HG02885 (cell line): ENCODE results near the gene VPS51.

ENCODE experiments used
- ATAC-seq: cut with Tn5 transposase; IDR thresholded peaks from one replicate; pipeline ENCODE4 v1.9.1; 2021; ENCODE audit warnings: mild to moderate bottlenecking; ENCODE audit not compliant: unreplicated experiment, poor library complexity

Gene VPS51

DNA sequence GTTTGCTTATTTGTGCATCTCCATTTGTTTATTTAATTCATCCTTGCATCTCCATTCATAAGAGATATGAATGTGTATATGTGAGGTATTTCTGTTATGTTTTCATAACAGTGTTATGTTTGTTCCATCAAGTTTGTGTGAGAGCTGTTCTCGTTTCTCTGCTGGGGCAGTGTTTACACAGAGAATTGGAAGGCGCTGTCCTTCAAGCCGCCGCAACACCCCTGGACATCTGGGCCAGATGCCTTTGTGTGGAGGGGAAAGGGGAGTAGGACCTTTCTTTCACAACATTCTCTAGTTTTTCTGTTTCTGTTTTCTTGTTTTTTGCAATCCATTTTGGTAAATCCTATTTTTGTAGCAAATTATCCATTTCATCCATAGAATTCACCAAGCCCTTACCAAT is 8.6 kb downstream of the VPS51 start:
- no peak for ATAC-seq

DNA sequence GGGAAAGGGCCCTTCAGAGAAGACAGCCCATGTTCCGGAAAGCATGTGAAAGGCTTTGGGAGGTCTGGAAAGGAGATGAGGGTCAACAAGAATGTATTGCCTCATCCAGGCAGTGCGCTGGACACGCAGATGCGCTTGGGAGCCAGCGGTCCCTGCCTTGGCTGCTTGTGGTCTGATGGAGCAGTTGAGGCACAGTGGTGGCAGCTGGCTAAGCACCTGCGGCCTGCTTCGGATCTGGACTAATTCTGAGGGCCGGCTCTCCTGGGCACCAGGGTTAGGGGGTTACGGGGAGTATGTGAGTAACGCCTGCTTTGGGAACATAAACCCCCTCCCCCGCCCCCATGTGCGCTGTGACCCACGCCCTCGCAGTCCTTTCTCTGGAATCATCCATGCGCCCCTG is 11.1 kb downstream of the VPS51 start:
- ATAC-seq = no peak

DNA sequence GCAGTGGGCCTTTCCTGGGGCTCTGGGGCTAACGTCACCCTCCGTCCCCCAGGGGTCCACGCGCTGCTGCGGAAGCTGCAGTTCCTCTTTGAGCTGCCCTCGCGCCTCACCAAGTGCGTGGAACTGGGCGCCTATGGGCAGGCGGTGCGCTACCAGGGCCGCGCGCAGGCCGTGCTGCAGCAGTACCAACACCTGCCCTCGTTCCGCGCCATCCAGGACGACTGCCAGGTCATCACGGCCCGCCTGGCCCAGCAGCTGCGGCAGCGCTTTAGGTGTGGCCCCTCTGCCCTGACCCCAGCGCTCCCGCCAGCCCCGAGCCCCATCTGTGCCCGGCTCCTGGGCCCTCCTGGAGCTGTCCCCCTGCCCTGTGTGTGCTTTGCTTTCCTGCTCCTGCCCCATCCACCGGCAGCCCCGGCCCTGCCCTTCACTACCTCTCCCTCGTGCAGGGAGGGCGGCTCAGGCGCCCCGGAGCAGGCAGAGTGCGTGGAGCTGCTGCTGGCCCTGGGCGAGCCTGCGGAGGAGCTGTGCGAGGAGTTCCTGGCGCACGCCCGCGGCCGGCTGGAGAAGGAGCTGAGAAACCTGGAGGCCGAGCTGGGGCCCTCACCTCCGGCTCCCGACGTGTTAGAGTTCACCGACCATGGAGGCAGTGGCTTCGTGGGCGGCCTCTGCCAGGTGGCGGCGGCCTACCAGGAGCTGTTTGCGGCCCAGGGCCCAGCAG is 11.9 kb downstream of the VPS51 start:
- no peak for ATAC-seq

DNA sequence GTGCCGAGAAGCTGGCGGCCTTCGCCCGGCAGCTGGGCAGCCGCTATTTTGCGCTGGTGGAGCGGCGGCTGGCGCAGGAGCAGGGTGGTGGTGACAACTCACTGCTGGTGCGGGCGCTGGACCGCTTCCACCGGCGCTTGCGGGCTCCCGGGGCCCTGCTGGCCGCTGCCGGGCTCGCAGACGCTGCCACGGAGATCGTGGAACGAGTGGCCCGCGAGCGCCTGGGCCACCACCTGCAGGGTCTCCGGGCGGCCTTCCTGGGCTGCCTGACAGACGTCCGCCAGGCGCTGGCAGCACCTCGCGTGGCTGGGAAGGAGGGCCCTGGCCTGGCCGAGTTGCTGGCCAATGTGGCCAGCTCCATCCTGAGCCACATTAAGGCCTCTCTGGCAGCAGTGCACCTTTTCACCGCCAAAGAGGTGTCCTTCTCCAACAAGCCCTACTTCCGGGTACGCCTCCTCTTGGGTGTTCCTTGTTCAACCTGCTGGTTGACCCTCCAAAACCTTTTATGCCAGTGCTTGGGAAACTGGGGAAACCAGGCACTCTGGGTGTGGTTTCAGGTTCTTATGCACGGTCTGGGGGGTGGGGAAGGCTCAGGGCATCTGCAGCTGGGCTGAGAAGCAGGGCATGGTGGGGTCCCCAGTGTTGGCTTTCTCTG is 12.6 kb downstream of the VPS51 start:
- no peak for ATAC-seq

DNA sequence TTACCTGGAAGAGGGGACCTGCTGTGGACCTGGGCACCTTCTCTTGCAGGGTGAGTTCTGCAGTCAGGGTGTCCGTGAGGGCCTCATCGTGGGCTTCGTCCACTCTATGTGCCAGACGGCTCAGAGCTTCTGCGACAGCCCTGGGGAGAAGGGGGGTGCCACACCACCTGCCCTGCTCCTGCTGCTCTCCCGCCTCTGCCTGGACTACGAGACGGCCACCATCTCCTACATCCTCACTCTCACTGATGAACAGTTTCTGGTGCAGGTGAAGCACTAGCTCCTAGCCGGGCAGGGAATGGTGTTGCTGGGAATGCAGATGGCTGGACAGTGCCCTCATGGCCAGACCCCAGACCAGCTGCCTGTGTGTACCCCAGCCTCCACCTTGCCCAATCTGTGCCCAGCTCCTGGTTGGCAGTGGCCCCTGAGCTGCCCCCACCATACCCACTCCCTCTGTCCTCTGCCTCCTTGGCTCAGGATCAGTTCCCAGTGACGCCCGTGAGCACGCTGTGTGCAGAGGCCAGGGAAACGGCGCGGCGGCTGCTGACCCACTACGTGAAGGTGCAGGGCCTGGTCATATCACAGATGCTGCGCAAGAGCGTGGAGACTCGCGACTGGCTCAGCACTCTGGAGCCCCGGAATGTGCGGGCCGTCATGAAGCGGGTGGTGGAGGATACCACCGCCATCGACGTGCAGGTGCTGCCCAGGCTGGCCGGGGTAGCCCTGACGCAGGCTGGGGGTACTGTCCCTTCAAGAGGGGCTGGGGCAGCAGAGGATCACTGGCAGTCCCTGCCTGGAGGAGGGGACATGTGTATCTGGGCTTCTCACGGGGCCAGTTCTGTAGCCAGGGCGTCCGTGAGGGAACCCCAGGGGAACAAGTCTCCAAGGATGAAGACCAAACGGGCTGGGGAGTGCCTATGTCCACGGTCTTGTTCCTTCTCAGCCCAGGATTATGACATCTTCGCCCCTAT is 13.5 kb downstream of the VPS51 start:
- no peak for ATAC-seq

DNA sequence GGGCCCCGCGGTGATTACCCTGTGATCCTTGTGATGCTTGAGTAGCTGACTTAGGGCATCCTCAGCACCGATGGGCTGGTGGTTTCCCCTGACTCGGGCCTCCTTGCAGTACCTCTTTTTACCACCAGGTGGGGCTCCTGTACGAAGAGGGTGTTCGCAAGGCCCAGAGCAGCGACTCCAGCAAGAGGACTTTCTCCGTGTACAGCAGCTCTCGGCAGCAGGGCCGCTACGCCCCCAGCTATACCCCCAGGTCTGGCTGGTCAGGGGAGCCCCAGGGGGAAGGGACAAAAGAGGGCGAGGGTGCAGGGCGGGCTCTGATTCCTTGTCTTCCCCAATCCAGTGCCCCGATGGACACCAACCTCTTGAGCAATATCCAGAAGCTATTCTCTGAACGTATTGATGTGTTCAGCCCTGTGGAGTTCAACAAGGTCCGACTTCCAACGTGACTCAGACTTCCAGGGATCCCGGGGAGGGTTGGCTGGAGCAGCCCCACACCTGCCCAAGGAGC is 14.4 kb downstream of the VPS51 start:
- peak; percentile 35 for ATAC-seq

DNA sequence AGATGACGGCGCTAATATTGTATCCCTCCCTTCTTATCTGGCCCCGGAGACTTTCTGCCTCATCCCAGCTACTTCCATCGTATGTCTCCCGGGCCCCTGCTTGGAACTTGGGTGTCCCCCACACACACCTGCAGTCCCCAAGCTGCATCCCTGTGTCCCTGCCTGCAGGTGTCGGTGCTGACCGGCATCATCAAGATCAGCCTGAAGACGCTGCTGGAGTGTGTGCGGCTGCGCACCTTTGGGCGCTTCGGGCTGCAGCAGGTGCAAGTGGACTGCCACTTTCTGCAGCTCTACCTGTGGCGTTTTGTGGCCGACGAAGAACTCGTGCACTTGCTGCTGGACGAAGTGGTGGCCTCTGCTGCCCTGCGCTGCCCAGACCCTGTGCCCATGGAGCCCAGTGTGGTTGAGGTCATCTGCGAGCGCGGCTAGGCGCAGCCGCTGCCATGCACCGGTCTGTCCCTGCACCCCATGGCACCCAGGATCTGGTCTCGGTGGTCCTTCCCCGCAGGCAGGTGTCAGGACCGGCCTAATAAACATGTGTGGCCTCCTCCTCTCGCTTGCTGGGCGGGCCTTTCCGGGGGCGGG is 15.2 kb downstream of the VPS51 start:
- no peak for ATAC-seq

DNA sequence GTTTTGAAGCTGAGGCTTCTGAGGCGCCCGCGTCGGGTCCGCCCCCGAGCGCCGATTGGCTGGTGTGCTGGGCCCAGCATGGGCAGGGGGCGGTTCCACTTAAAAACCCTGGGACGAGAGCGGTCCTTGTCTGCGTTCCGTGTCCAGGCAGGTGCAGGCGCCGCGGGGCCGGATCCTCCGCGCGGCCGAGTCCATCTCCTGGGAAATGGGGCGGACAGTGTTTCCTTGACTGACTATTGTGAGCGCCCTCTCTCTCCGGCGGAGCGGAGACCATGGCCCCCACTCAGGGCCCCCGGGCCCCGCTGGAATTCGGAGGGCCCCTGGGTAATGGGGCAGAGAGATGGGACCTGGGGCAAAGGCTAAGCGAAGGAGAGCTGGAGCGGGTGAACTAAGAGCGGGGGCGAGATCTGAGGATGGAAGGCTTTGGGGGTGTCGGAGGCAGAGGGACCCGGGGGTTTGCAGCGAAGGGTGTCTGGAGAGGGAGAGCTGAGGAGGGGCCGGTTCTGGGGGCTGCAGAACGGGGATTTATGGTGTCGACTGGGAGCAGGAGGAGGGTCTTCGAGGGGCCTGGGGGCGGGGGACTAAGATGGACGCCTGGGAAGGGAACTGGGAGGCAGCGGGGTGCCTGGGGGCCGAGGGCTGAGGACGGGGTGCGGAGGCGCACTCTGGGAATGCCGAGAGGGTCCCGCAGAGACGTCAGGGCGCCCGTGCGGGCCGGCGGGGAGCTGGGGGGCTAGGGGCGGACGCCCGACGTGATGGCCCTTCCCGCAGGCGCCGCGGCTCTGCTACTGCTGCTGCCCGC is 15.9 kb downstream of the VPS51 start, which contains the start of gene TM7SF2:
Gene TM7SF2 (plus strand): TSS at position 129 of the 802 bp plus-strand sequence. CDS start 144 bp downstream, at position 273.
- ATAC-seq = peak; percentile 74

DNA sequence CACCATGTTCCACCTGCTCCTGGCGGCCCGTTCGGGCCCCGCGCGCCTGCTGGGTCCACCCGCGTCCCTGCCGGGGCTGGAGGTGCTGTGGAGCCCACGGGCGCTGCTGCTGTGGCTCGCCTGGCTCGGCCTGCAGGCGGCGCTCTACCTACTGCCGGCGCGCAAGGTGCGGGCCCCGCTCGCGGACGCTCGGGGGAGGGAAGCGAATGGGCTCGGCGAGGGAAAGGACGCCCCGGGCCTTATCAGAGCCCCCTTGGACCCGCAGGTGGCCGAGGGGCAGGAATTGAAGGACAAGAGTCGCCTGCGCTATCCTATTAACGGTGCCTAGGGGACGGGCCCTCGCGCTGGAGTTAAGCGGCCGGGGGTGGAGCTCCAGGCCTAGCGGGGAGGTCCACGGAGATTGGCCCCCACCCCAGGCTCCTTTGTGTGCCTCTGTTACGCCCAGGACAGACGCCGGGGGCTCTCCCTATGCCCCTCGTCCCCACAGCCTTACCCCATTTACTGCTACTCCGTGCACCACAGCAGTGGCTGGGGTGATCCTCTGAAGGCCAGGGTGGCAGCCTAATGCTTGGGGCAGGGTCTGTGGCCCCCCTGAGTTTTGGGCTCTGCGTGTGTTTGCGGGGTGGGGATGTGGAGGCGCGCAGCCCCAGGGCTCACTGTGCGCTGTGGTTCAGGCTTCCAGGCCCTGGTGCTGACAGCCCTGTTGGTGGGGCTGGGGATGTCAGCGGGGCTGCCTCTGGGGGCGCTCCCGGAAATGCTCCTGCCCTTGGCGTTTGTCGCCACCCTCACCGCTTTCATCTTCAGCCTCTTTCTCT is 16.7 kb downstream of the VPS51 start:
- no peak for ATAC-seq

DNA sequence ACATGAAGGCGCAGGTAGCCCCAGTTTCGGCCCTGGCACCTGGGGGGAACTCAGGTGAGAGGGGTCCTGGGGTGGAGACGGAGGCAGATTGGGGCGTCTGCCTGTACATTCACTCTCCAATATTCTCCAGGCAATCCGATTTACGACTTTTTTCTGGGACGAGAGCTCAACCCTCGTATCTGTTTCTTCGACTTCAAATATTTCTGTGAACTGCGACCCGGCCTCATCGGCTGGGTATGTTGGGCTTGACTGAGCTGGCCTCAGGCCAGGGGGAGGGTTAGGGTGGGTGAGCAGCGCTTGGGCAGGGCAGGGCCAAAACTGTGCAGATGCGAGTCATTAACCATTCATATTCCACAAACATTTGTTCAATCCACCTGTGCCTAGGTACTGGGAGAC is 17.3 kb downstream of the VPS51 start:
- no peak for ATAC-seq

DNA sequence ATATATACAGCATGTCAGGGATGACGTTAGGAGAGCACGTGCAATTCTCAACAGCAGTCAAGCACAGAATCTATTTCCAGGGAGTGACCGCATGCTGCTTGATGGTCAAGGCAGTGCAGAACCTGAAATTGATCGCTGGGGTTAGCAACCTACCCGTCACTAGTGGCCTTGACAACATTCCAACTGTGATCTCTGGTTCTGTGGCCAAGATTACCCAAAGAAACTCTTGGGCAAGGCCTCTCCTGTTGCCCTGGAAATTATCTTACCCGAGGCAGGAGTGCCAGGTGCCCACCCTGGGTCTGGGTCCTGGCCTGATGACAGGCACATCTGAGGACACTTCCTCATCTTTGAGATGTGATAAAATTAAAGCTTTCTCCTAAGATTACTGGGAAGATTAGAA is 17.8 kb downstream of the VPS51 start:
- no peak for ATAC-seq

DNA sequence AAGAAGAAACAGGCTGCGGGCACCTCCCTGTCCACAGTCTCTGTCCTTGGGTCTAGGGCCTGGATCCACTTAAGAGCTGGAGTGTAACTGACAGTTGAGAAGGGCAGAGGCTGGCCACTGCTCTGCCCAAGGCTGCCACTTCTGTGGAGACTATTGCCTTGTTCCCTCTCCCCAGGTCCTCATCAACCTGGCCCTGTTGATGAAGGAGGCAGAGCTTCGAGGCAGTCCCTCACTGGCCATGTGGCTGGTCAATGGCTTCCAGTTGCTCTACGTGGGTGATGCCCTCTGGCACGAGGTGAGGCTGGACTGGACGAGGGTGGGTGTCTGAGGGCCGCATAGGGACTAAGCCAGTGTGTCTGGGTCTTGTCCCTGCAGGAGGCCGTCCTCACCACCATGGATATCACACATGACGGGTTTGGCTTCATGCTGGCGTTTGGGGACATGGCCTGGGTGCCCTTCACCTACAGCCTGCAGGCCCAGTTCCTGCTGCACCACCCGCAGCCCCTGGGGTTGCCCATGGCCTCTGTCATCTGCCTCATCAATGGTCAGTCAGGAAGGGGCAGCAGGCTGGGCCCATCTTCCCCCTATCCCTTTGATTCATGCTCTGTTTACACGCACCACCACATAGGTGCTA is 18.6 kb downstream of the VPS51 start:
- no peak for ATAC-seq

DNA sequence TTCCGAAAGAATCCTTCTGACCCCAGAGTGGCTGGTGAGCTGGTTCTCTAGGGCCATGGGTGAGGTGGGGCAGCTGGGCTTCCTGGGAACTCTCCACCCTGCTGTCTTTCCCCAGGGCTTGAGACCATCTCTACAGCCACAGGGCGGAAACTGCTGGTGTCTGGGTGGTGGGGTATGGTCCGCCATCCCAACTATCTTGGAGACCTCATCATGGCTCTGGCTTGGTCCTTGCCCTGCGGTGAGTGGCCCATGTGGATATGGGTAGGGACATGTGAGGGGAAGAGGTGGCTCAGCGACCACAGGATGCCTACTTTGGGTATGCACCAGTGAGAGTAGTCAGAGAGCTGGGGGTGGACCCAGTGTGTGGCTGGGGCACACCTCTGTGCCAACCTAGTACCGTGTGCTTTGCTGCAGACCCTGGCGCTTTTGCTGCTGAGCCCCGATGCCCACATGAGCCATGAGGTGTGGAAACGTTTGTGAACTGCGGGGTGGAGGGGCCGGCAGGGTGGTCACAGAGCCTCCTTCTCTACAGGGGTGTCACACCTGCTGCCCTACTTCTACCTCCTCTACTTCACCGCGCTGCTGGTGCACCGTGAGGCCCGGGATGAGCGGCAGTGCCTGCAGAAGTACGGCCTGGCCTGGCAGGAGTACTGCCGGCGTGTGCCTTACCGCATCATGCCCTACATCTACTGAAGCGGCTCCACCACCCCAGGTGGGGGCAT is 19.5 kb downstream of the VPS51 start:
- no peak for ATAC-seq

DNA sequence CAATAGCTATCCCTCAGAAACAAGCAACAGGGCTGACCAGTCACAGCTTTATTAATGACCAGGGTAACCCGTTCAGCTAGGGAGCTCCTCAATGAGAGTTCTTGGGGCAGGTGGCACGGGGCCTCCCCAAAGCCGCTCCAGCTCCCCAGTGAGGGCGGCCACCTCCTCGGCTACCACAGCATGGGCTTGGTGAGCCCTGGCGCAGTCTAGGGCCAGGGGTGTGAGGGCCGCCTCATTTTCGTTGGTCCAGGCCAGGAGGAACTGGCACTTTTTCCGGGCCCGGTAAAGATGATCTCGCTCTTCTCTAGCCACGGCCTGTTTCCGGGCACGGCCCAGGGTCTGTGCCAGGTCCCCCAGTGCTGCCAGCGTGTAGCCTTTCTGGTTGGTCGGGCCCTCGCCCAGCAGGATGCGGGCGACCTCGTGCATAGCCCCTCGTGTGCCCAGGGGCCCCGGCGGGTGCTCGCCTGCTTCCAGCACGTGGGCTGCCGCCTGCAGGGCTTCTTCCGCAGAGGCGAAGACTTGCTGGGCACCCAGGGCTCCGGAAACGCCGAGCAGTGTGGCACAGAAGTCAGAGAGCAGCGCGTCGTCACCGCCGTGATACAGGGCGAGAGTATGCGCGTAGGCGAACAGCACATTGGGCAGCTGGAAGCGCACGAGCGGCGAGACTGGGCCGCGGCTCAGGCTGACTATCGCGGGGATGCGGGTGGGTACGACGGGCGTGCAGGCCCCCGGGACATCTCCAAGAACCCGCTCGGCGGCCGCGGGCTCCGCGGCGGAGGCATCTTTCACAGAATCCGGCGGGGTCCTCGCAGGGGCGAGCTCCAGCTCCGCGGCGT is 20.6 kb downstream of the VPS51 start:
- no peak for ATAC-seq

DNA sequence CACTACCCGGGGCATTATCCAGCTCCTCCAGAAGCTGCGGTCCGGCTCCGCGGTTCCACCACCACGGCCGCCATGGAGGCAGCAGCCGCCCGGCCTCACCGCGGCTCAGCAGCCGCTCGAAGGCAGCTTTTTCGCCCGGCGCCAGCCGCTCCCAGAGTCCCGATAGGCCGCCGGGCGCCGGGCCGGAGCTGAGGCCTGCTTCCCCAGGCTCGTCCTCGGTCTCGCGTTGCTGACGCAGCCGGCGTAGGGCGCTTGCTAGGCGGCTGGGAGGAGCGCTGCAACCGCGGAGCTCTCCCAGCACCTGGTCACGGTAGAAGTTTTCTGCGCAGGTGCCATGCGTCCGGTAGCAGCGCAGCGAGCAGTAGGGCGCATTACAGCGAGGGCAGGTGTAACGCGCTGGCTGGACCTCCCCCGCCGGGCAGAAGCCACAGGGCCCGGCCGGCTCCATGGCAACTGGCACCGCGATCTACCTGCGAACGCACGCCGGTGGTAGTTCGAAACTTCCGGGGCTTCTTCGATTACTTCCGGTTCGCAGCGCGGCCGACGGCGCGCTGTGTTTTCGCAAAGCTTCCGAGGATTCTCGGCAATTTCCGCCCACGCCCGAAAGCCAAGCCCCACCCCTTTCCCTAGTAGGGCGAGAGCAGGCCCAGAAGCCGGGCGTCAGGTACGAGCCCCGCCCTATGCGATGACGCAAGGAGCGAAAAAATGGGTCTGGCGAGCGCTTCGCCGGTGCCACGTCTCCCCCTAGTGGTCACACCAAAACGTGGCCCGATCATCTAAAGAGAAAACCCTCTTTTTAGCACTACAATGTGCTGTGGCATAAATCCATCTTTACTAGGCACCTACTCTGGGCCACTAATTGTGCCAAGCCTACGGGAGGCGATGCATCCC is 21.4 kb downstream of the VPS51 start, which contains the start of gene ZNHIT2:
Gene ZNHIT2 (minus strand): TSS at position 496 of the 891 bp plus-strand sequence. CDS start 48 bp downstream, at position 448.
- peak; percentile 70 for ATAC-seq
